Common myeloid progenitor, CD34-positive (primary cell): ENCODE measurements around the gene NNMT.

Source experiments
- CTCF ChIA-PET: fragments of 350-600 bp; sonication (Branson Sonifier 250); formaldehyde crosslinking; loops from one replicate; lab custom pipeline; 2021; ENCODE audit warnings: antibody characterized with exemption; lab: Charles Lee
- POLR2A ChIA-PET: fragments of 350-600 bp; sonication (Branson Sonifier 250); formaldehyde crosslinking; loops from one replicate; lab custom pipeline; 2021; ENCODE audit warnings: antibody characterized with exemption; lab: Charles Lee
- DNase-seq, 3 donors: peaks; one replicate each; pipeline versions ENCODE4 v3.0.0 to v3.0.0-alpha.2; 2013
- H3K27ac ChIP-seq, 2 experiments: 1 replicate in 1 of 2; 2 replicates in 1 of 2; pipeline ENCODE4 v1.7.0; 2013; ENCODE audit warnings: inconsistent platforms in 2 of 2, low read length in 2 of 2, mild to moderate bottlenecking in 2 of 2, low read depth in 1 of 2, moderate library complexity in 1 of 2; ENCODE audit not compliant: severe bottlenecking in 2 of 2, insufficient read depth in 1 of 2, poor library complexity in 1 of 2
- H3K27me3 ChIP-seq, 5 experiments: replicated peaks in 2 of 5; 1 replicate in 3 of 5; 2 replicates in 2 of 5; pipeline versions ENCODE4 v1.6.1 to v1.7.0; 2013; ENCODE audit warnings: low read length in 4 of 5, mild to moderate bottlenecking in 2 of 5, moderate library complexity in 2 of 5, inconsistent platforms in 1 of 5; ENCODE audit not compliant: insufficient read depth in 5 of 5, control insufficient read depth in 4 of 5
- H3K36me3 ChIP-seq, 4 experiments: 1 replicate in 2 of 4; 2 replicates in 2 of 4; pipeline versions ENCODE4 v1.6.1 to v1.7.0; 2013; ENCODE audit warnings: low read length in 3 of 4, control low read depth in 1 of 4, mild to moderate bottlenecking in 1 of 4; ENCODE audit not compliant: control insufficient read depth in 4 of 4, insufficient read depth in 4 of 4
- H3K4me1 ChIP-seq, 4 experiments: 1 replicate in 3 of 4; 2 replicates in 1 of 4; pipeline versions ENCODE4 v1.6.1 to v1.7.1; 2013; ENCODE audit warnings: low read length in 3 of 4, mild to moderate bottlenecking in 3 of 4, control low read depth in 1 of 4, inconsistent platforms in 1 of 4, moderate library complexity in 1 of 4; ENCODE audit not compliant: control insufficient read depth in 4 of 4, insufficient read depth in 4 of 4; ENCODE audit errors: control extremely low read depth in 1 of 4
- H3K4me3 ChIP-seq, 7 experiments: 1 replicate in 4 of 7; 2 replicates in 3 of 7; pipeline versions ENCODE4 v1.5.1 to v1.7.0; 2013; ENCODE audit warnings: mild to moderate bottlenecking in 7 of 7, low read length in 6 of 7, moderate library complexity in 6 of 7, inconsistent platforms in 2 of 7, low read depth in 2 of 7, control low read depth in 1 of 7; ENCODE audit not compliant: insufficient read depth in 4 of 7, control insufficient read depth in 1 of 7; ENCODE audit errors: extremely low read depth in 1 of 7
- H3K9me3 ChIP-seq, 5 experiments: 1 replicate in 4 of 5; 2 replicates in 1 of 5; pipeline versions ENCODE4 v1.6.1 to v1.7.1; 2013; ENCODE audit warnings: low read length in 4 of 5, mild to moderate bottlenecking in 2 of 5, inconsistent platforms in 1 of 5, low read depth in 1 of 5, moderate library complexity in 1 of 5; ENCODE audit not compliant: control insufficient read depth in 4 of 5, insufficient read depth in 2 of 5; ENCODE audit errors: control extremely low read depth in 1 of 5
- WGBS: methylation state at CpG from one replicate; pipeline ENCODE4 v1.1.5; 2013; ENCODE audit not compliant: insufficient coverage; 5-methylcytosine and 5-hydroxymethylcytosine counted together

Gene NNMT

DNA sequence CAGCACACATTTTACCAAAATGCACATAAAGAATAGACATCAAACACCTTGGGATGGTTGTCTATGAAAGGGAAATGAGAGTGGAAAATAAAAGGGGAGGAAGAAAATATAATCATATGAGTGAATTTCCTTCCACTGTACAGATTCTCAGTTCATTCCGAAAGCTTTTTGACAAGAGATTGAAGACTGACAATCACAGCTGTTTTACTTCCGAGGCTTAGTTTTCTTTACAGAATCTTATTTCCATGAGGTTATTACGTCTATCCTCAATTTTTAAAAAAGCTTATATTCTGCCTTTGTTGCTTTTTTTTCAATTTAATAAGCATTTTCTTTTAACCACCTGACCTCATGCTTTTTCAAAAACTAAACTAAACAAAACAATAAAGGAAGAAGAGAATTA is 12.8 kb upstream of the NNMT start:
- Histone ChIP-seq H3K4me1 (peaks cover 0 to 2% (median 0%) of the 10 kb centered on the region in 4 experiments), H3K9me3 (no peaks in the 10 kb centered on the region), H3K36me3 (no peaks in the 10 kb centered on the region), H3K27ac (no peak overlapping the region), H3K27me3 (peaks cover 0 to 15% (median 5%) of the 10 kb centered on the region in 5 experiments), H3K4me3 (no peak overlapping the region)
- CTCF ChIA-PET: no interaction called here
- no CpG with 5 or more reads among the region's 3 CpGs for WGBS
- no peak for DNase-seq
- POLR2A ChIA-PET: no interaction called here

DNA sequence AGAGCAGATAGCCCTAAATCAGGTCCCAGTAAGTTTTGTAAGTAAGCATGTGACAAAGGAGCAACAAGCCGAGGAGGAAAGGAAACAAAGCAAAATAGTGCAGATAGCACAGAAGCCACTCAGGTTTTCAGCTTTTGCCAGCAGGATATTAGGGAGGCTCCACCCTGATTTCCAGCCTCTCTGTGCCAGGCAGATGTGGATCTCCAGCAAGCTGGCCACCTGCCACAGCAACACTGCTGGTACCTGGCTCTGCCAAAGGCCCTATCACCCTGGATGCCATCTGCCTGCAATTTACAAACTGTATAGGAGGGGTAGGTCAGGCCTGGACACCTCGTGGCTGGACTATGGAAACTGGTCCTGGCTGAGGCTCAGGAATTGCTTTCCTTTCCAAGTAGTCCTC is 12.2 kb upstream of the NNMT start:
- H3K4me1 ChIP-seq: peaks cover 0 to 2% (median 0%) of the 10 kb centered on the region in 4 experiments
- no peaks in the 10 kb centered on the region for H3K9me3 ChIP-seq
- ChIA-PET POLR2A (no interaction called here), CTCF (no interaction called here)
- WGBS: 83% methylated on average over 1 of the region's 2 CpGs
- no peaks in the 10 kb centered on the region for H3K36me3 ChIP-seq
- peaks cover 0 to 9% (median 0%) of the 10 kb centered on the region in 5 experiments for H3K27me3 ChIP-seq
- no peak overlapping the region for H3K27ac ChIP-seq
- H3K4me3 ChIP-seq: no peak overlapping the region
- DNase-seq: no peak

DNA sequence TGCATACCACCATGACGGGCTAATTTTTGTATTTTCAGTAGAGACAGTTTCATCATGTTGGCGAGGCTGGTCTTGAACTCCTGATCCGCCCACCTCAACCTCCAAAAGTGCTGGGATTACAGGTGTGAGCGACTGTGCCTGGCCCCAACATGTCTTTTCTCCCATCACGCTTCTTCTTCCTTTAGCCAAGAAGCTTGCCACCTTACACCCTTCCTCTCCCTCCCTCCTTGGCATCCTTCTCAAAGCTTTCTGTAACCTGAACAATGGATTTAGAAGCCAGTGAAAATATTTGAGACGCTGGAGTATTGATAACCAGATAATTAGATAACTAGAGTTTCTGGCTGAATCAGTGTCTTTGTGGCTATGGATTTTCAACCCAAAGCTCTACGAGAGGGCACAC is 11.3 kb upstream of the NNMT start:
- no peak for DNase-seq
- peaks cover 0 to 2% (median 0%) of the 10 kb centered on the region in 4 experiments for H3K4me1 ChIP-seq
- WGBS: 97% methylated on average over 7 of the region's 7 CpGs
- H3K36me3 ChIP-seq: no peaks in the 10 kb centered on the region
- CTCF ChIA-PET: interaction anchor here (0.5 to 1.5 kb wide), 2 partner anchors 10 to 114 kb away, joined by 3 read pairs; no protein-coding TSS in a partner anchor
- POLR2A ChIA-PET: no interaction called here
- H3K4me3 ChIP-seq: no peak overlapping the region
- peaks cover 0 to 2% (median 0%) of the 10 kb centered on the region in 5 experiments for H3K27me3 ChIP-seq
- no peak overlapping the region for H3K27ac ChIP-seq
- H3K9me3 ChIP-seq: no peaks in the 10 kb centered on the region

DNA sequence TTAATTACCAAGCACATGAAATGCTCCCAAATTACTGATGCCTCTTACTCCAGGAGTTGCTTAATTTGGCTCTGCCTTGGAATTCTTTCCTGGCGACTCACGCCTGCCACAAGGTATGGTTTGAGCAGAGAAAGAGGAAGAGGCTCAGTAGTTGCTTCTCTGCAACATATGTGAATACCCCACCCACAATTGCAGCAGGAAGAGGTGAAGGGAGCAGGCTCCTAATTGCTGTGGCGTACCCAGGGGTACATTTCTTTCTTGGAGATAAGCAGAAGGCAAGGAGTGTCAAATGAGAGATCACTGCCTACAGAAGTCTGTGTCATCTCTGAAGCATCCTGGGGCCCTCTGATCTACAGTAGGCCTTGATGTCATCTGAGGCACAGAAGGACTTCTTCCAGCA is 10.6 kb upstream of the NNMT start:
- H3K4me3 ChIP-seq: no peak overlapping the region
- H3K36me3 ChIP-seq: no peaks in the 10 kb centered on the region
- H3K27ac ChIP-seq: no peak overlapping the region
- no peak for DNase-seq
- WGBS: 75% methylated on average over 3 of the region's 3 CpGs
- ChIA-PET CTCF (interaction anchor here (1.5 kb wide), 1 partner anchor 10 kb away, joined by 3 read pairs; no protein-coding TSS in a partner anchor), POLR2A (no interaction called here)
- peaks cover 0 to 2% (median 0%) of the 10 kb centered on the region in 4 experiments for H3K4me1 ChIP-seq
- H3K9me3 ChIP-seq: no peaks in the 10 kb centered on the region
- peaks cover 0 to 2% (median 0%) of the 10 kb centered on the region in 5 experiments for H3K27me3 ChIP-seq

DNA sequence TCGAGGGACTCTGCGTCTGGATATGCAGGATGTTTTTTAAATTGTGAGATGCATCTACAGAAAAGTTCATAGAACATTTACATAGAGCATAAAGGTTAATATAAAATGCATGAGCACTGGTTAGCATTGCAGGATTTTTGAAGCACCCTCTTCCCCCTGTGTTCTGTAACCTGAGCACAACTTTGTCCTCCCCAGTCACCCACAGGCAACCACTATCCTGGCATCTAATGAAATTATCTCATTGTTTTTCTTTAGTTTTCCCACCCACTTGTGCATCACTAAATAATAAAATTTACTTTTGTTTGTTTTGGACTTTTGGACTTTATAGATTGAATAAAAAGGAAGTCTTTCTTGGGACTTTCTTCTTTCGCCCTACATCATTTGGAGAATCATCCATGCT is 10.0 kb upstream of the NNMT start:
- no peak for DNase-seq
- no peaks in the 10 kb centered on the region for H3K9me3 ChIP-seq
- H3K27me3 ChIP-seq: peaks cover 0 to 3% (median 0%) of the 10 kb centered on the region in 5 experiments
- H3K27ac ChIP-seq: no peak overlapping the region
- WGBS: no CpG with 5 or more reads among the region's 3 CpGs
- ChIA-PET POLR2A (no interaction called here), CTCF (interaction anchor here (1.5 kb wide), 1 partner anchor 9 kb away, joined by 3 read pairs; no protein-coding TSS in a partner anchor)
- no peaks in the 10 kb centered on the region for H3K4me1 ChIP-seq
- H3K36me3 ChIP-seq: no peaks in the 10 kb centered on the region
- no peak overlapping the region for H3K4me3 ChIP-seq

DNA sequence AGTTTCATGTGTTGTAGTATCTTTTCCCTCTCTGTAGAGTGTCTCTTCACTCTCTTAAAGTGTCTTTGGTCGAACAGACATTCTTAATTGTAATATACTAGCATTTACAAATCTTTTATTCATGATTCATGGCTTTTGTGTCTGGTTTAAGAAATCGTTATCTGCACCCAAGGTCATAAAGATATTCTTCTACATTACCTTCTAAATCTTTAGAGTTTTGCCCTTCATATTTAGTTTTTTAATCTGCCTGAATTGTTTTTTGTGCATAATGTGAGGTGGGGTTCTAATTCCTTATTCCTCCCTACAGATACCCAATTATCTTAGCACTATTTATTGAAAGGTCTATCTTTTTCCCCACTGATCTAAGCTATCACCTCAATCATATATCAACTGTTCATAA is 9.0 kb upstream of the NNMT start:
- no peaks in the 10 kb centered on the region for H3K36me3 ChIP-seq
- H3K4me1 ChIP-seq: no peaks in the 10 kb centered on the region
- WGBS: no CpG with 5 or more reads among the region's 2 CpGs
- no peak for DNase-seq
- H3K9me3 ChIP-seq: no peaks in the 10 kb centered on the region
- CTCF ChIA-PET: interaction anchor here (1.4 kb wide), 1 partner anchor 14 kb away, joined by 7 read pairs; no protein-coding TSS in a partner anchor
- POLR2A ChIA-PET: no interaction called here
- H3K4me3 ChIP-seq: no peak overlapping the region
- peaks cover 0 to 5% (median 0%) of the 10 kb centered on the region in 5 experiments for H3K27me3 ChIP-seq
- H3K27ac ChIP-seq: no peak overlapping the region

DNA sequence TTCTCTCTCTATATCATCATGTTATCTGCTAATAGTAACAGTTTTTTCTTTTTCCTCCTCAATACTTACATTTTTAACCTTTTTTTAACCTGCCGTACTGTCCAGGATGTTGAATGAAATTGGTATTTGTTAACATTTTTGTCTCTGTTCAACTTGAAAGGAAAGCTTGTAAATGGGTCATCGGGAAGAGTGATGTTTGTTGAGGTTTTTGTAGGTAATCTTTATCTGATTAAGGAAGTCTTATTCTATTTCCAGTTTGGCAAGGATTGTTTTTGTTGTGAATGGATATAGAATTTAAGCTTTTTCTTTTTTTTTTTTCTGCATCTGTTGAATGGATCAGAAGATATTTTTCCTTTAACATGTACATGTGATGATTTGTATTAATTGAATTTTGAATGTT is 8.1 kb upstream of the NNMT start:
- no peak overlapping the region for H3K27ac ChIP-seq
- ChIA-PET CTCF (interaction anchor here (1.4 kb wide), 1 partner anchor 15 kb away, joined by 7 read pairs; no protein-coding TSS in a partner anchor), POLR2A (no interaction called here)
- no CpG with 5 or more reads among the region's 2 CpGs for WGBS
- H3K4me1 ChIP-seq: no peaks in the 10 kb centered on the region
- no peaks in the 10 kb centered on the region for H3K36me3 ChIP-seq
- no peak for DNase-seq
- peaks cover 0 to 7% (median 0%) of the 10 kb centered on the region in 5 experiments for H3K27me3 ChIP-seq
- H3K4me3 ChIP-seq: no peak overlapping the region
- H3K9me3 ChIP-seq: no peaks in the 10 kb centered on the region
